SK-N-SH (cell line): Measurements from ENCODE around the gene PHF21A. TPM values are rescaled to one million over a fixed set of nuclear protein-coding genes. Genes with fewer than 3 reads are reported as not detected.

ENCODE experiments used
- CTCF ChIA-PET: fragments of 300-600, 350-600 bp; formaldehyde crosslinking; extraction: SDS; loops from one replicate; lab custom pipeline; 2021; lab: Yijun Ruan, JAX
- POLR2A ChIA-PET: fragments of 350-600 bp; sonication (Branson Sonifier 250); formaldehyde crosslinking; extraction: SDS; loops from one replicate; lab custom pipeline; 2020; ENCODE audit warnings: antibody characterized with exemption, inconsistent platforms; lab: Yijun Ruan, JAX
- DNase-seq: peaks from one replicate; pipeline ENCODE4 v3.0.0; 2012
- H2AFZ ChIP-seq: fragments of 200-600 bp; sonication (generic); 2 replicates; pipeline ENCODE4 v1.8.1; 2016; ENCODE audit warnings: antibody characterized with exemption, mild to moderate bottlenecking, low read depth
- H3F3A ChIP-seq: fragments of 200-600 bp; sonication (generic); replicated peaks from 2 replicates; pipeline ENCODE3; 2016; ENCODE audit warnings: antibody characterized with exemption, mild to moderate bottlenecking; ENCODE audit not compliant: insufficient read depth
- H3K27ac ChIP-seq, 2 experiments: fragments of 200-500 bp in 1 of 2; fragments of 200-600 bp in 1 of 2; sonication (Bioruptor generic) in 1 of 2; sonication (generic), shearing (Covaris generic) in 1 of 2; 2 replicates each; pipeline versions ENCODE4 v1.5.1 to v1.6.1; 2014 to 2016; ENCODE audit warnings: low read depth in 2 of 2, inconsistent platforms in 1 of 2, low read length in 1 of 2, mild to moderate bottlenecking in 1 of 2, mixed read lengths in 1 of 2
- H3K27me3 ChIP-seq: fragments of 200-600 bp; sonication (generic), shearing (Covaris generic); 2 replicates; pipeline ENCODE4 v1.6.1; 2016; ENCODE audit warnings: mixed run types; ENCODE audit not compliant: insufficient read depth
- H3K36me3 ChIP-seq, 2 experiments: fragments of 200-500 bp in 1 of 2; fragments of 200-600 bp in 1 of 2; sonication (Bioruptor generic) in 1 of 2; sonication (generic) in 1 of 2; replicated peaks in 1 of 2; 2 replicates each; pipeline versions ENCODE3 to v1.5.1; 2014 to 2016; ENCODE audit warnings: low read length in 1 of 2, mild to moderate bottlenecking in 1 of 2; ENCODE audit not compliant: insufficient read depth in 2 of 2, control insufficient read depth in 1 of 2
- H3K4me1 ChIP-seq, 2 experiments: fragments of 200-500 bp in 1 of 2; fragments of 200-600 bp in 1 of 2; sonication (Bioruptor generic) in 1 of 2; sonication (generic), shearing (Covaris generic) in 1 of 2; 2 replicates each; pipeline versions ENCODE4 v1.5.1 to v1.6.1; 2014 to 2016; ENCODE audit warnings: low read depth in 1 of 2, low read length in 1 of 2, mixed run types in 1 of 2; ENCODE audit not compliant: insufficient read depth in 2 of 2, control insufficient read depth in 1 of 2
- H3K4me2 ChIP-seq: fragments of 200-600 bp; sonication (generic), shearing (Covaris generic); 2 replicates; pipeline ENCODE4 v1.6.1; 2017; ENCODE audit warnings: mixed run types
- H3K4me3 ChIP-seq, 2 experiments: fragments of 200-500 bp in 1 of 2; fragments of 200-600 bp in 1 of 2; sonication (Bioruptor generic) in 1 of 2; sonication (generic), shearing (Covaris generic) in 1 of 2; 2 replicates each; pipeline versions ENCODE4 v1.5.1 to v1.8.1; 2014 to 2016; ENCODE audit warnings: low read depth in 2 of 2, inconsistent platforms in 1 of 2, low read length in 1 of 2, mild to moderate bottlenecking in 1 of 2, mixed read lengths in 1 of 2, moderate library complexity in 1 of 2
- H3K79me2 ChIP-seq: fragments of 200-600 bp; sonication (generic); 2 replicates; pipeline ENCODE4 v1.8.1; 2017; ENCODE audit warnings: mild to moderate bottlenecking; ENCODE audit not compliant: insufficient read depth
- H3K9ac ChIP-seq: fragments of 200-600 bp; sonication (generic); 2 replicates; pipeline ENCODE4 v1.6.1; 2017; ENCODE audit warnings: mixed run types
- H3K9me2 ChIP-seq: fragments of 200-600 bp; sonication (generic); 2 replicates; pipeline ENCODE4 v1.6.1; 2017; ENCODE audit warnings: mixed run types
- H3K9me3 ChIP-seq: fragments of 200-600 bp; sonication (generic); 2 replicates; pipeline ENCODE4 v1.6.1; 2017; ENCODE audit warnings: mixed run types, mild to moderate bottlenecking, moderate library complexity
- H4K20me1 ChIP-seq: fragments of 200-600 bp; sonication (generic); 2 replicates; pipeline ENCODE4 v1.6.1; 2017; ENCODE audit warnings: mild to moderate bottlenecking, mixed run types; ENCODE audit not compliant: insufficient read depth
- FOXJ3 ChIP-seq: sonication (generic); formaldehyde crosslinking; IDR thresholded peaks from 2 replicates; pipeline ENCODE4 v1.5.1; 2020; ENCODE audit warnings: mild to moderate bottlenecking, missing genetic modification reagents
- FOXM1 ChIP-seq: IDR thresholded peaks from 2 replicates; pipeline ENCODE4 v1.4.0; 2012; ENCODE audit warnings: low read depth, mild to moderate bottlenecking
- GABPA ChIP-seq: IDR thresholded peaks from 2 replicates; pipeline ENCODE4 v1.4.0; 2012; ENCODE audit warnings: low read depth, mild to moderate bottlenecking
- IRF3 ChIP-seq: fragments of 150-350 bp; IDR thresholded peaks from 2 replicates; pipeline ENCODE4 v1.6.1; 2016; ENCODE audit warnings: mild to moderate bottlenecking, low read depth, low read length
- JUND ChIP-seq: IDR thresholded peaks from 2 replicates; pipeline ENCODE4 v1.4.0; 2012
- NRF1 ChIP-seq: IDR thresholded peaks from 2 replicates; pipeline ENCODE4 v1.6.1; 2012; ENCODE audit warnings: low read depth, mild to moderate bottlenecking, low read length
- POLR2AphosphoS5 ChIP-seq: IDR thresholded peaks from 2 replicates; pipeline ENCODE4 v1.6.1; 2012; ENCODE audit warnings: low read depth, low read length
- RAD21 ChIP-seq: IDR thresholded peaks from 2 replicates; pipeline ENCODE4 v1.6.1; 2012; ENCODE audit warnings: mild to moderate bottlenecking, low read length
- REST ChIP-seq: IDR thresholded peaks from 2 replicates; pipeline ENCODE4 v1.6.1; 2012; ENCODE audit warnings: mild to moderate bottlenecking, low read depth, low read length, moderate library complexity
- RFX5 ChIP-seq: IDR thresholded peaks from 2 replicates; pipeline ENCODE4 v1.6.1; 2012; ENCODE audit warnings: mild to moderate bottlenecking, improper control_type of control experiment, low read length
- RXRA ChIP-seq: IDR thresholded peaks from 2 replicates; pipeline ENCODE4 v1.4.0; 2012; ENCODE audit warnings: low read depth, mild to moderate bottlenecking, borderline replicate concordance
- SIN3A ChIP-seq: IDR thresholded peaks from 2 replicates; pipeline ENCODE4 v1.6.1; 2012; ENCODE audit warnings: low read depth, mild to moderate bottlenecking, low read length, moderate library complexity, borderline replicate concordance
- SMC3 ChIP-seq: IDR thresholded peaks from 2 replicates; pipeline ENCODE4 v1.6.1; 2012; ENCODE audit warnings: low read depth, low read length, improper control_type of control experiment
- TCF12 ChIP-seq: IDR thresholded peaks from 2 replicates; pipeline ENCODE4 v1.4.0; 2012
- TEAD4 ChIP-seq: IDR thresholded peaks from 2 replicates; pipeline ENCODE4 v1.4.0; 2012; ENCODE audit warnings: mild to moderate bottlenecking, borderline replicate concordance; ENCODE audit not compliant: insufficient read depth
- ZBTB33 ChIP-seq: IDR thresholded peaks from 2 replicates; pipeline ENCODE4 v1.4.0; 2012; ENCODE audit warnings: low read depth, borderline replicate concordance
- WGBS: methylation state at CpG from one replicate; pipeline ENCODE4 v1.1.6; 2017; ENCODE audit warnings: low lambda C conversion rate; 5-methylcytosine and 5-hydroxymethylcytosine counted together
- polyA plus RNA-seq, 3 experiments: library from polyadenylated mRNA; depleted of rRNA; stranded (reverse); fragments of >200 nt; gene quantifications; 2 replicates each; pipeline ENCODE4 v1.2.3, GENCODE V29; 2012

Gene PHF21A
- polyA plus RNA-seq, 1 of the 3 experiments (the other 2 are of a cell fraction), result 18.8 TPM

GRCh38 chr11:46144741-46145140 is 23.5 kb upstream of the PHF21A start:
- POLR2A ChIA-PET, result no interaction called here
- no peak overlapping the region for H3K27ac ChIP-seq
- H3K36me3 ChIP-seq, result no peaks in the 10 kb centered on the region
- H3K9me3 ChIP-seq, result no peaks in the 10 kb centered on the region
- WGBS, result 91% methylated on average over 5 of the region's 8 CpGs
- no peak overlapping the region for H3K4me3 ChIP-seq
- no peaks in the 10 kb centered on the region for H3K4me1 ChIP-seq
- H3K4me2 ChIP-seq, result no peak overlapping the region
- no peak for DNase-seq
- H3K9me2 ChIP-seq, result no peaks in the 10 kb centered on the region
- H3K79me2 ChIP-seq, result no peaks in the 10 kb centered on the region
- CTCF ChIA-PET, result no interaction called here
- H3F3A ChIP-seq, result no peaks in the 10 kb centered on the region
- H2AFZ ChIP-seq, result no peak overlapping the region
- H3K9ac ChIP-seq, result no peak overlapping the region
- H4K20me1 ChIP-seq, result no peaks in the 10 kb centered on the region
- H3K27me3 ChIP-seq, result peaks cover 5% of the 10 kb centered on the region; the same call in 1 of the 2 replicates
- TF ChIP-seq RFX5 (no peak), GABPA (no peak), TEAD4 (no peak)

GRCh38 chr11:46143049-46143806 is 22.0 kb upstream of the PHF21A start:
- Histone ChIP-seq H3K4me1 (no peaks in the 10 kb centered on the region), H4K20me1 (no peaks in the 10 kb centered on the region), H3K9ac (no peak overlapping the region), H3K27me3 (no peaks in the 10 kb centered on the region), H3K4me3 (no peak overlapping the region), H2AFZ (no peak overlapping the region), H3K9me2 (no peaks in the 10 kb centered on the region), H3F3A (no peaks in the 10 kb centered on the region), H3K9me3 (no peaks in the 10 kb centered on the region), H3K27ac (no peak overlapping the region), H3K4me2 (no peak overlapping the region), H3K79me2 (no peaks in the 10 kb centered on the region), H3K36me3 (no peaks in the 10 kb centered on the region)
- ChIA-PET CTCF (interaction anchor here (0.8 to 1.2 kb wide), 2 partner anchors 96 to 178 kb away, joined by 3 read pairs; no protein-coding TSS in a partner anchor), POLR2A (no interaction called here)
- 80% methylated on average over 3 of the region's 31 CpGs for WGBS
- no peak for TF ChIP-seq IRF3
- no peak for TF ChIP-seq POLR2AphosphoS5
- no peak for TF ChIP-seq RAD21
- no peak for TF ChIP-seq FOXJ3 (CRISPR knock-in tag)
- TF ChIP-seq NRF1, result no peak
- no peak for TF ChIP-seq RFX5
- TF ChIP-seq JUND, result no peak
- TF ChIP-seq FOXM1, result no peak
- no peak for TF ChIP-seq SIN3A
- TF ChIP-seq ZBTB33, result no peak
- no peak for TF ChIP-seq RXRA
- TF ChIP-seq REST, result no peak
- TF ChIP-seq TCF12, result no peak
- no peak for TF ChIP-seq GABPA
- TF ChIP-seq SMC3, result no peak
- no peak for DNase-seq
